Fibroblast of skin of left quadriceps (primary cell): ENCODE results near the gene ZNF710.
"Not testable (repeated sequence)": the region's sequence is repeated elsewhere in the genome, so short reads cannot be mapped to it uniquely, and the experiment has no call there.

Source experiments
- DNase-seq, 2 experiments: peaks; one replicate each; pipeline ENCODE4 v3.0.0-alpha.2; 2013; ENCODE audit warnings: low read depth in 2 of 2

Gene ZNF710, protein sequence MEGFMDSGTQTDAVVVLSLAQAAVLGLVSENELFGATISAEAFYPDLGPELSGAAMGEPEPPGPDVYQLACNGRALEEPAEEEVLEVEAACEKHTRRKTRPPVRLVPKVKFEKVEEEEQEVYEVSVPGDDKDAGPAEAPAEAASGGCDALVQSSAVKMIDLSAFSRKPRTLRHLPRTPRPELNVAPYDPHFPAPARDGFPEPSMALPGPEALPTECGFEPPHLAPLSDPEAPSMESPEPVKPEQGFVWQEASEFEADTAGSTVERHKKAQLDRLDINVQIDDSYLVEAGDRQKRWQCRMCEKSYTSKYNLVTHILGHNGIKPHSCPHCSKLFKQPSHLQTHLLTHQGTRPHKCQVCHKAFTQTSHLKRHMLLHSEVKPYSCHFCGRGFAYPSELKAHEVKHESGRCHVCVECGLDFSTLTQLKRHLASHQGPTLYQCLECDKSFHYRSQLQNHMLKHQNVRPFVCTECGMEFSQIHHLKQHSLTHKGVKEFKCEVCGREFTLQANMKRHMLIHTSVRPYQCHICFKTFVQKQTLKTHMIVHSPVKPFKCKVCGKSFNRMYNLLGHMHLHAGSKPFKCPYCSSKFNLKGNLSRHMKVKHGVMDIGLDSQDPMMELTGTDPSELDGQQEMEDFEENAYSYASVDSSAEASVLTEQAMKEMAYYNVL

DNA sequence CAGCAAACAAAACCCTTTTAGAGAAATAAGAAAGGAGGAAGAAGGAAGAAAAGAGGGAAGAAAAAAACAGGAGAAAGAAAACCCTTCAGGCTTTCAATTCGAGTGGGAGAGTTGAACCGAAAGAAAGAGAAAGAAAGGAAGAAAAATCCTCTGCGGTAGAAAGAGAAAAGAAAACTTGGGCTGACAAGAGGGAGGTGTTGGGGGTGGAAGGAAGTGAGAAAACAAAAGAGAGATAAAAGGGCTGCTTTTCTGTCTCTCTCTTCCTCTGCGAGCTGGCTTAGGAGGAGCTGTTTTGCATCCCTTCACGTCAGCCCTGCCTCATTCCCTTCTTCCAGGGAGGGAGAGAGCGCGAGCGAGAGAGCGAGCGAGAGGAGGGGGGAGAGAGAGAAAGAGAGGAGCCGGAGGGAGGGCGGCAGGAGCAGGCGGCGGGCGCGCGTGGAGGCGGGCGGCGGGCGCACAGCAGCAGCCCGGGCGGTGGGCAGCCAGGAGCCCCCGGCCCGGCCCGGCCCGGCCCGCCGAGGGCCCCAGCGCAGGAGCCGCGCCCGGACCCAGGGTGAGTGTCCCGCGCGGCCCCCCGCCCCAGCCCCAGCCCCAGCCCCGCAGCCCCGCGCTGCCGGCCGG, at the start of gene ZNF710:
Gene ZNF710 (plus strand): TSS at position 263 of the 621 bp plus-strand sequence. CDS start 65,814 bp downstream, outside the sequence.
- peak in 1 of 2 experiments; percentile 56 for DNase-seq

DNA sequence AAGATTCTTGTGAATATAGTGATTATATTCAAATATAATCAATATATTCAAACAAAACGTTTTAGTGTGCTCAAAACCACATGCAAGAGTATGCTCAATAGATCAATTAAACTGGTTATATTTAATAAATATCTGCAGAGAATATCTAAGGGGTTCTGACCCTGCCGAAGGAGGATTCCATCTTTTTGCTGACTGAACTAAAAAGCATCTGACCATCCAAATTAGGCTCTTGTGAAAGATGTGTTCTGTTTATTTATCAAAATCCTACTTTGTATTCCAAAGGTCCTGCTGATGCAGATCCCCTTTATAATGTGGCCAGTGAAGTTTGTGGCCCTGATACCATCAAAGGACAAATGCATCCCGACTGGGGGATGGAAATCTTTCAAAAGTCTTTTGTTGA, 46.6 kb upstream of the ZNF710 start:
- no peak for DNase-seq

DNA sequence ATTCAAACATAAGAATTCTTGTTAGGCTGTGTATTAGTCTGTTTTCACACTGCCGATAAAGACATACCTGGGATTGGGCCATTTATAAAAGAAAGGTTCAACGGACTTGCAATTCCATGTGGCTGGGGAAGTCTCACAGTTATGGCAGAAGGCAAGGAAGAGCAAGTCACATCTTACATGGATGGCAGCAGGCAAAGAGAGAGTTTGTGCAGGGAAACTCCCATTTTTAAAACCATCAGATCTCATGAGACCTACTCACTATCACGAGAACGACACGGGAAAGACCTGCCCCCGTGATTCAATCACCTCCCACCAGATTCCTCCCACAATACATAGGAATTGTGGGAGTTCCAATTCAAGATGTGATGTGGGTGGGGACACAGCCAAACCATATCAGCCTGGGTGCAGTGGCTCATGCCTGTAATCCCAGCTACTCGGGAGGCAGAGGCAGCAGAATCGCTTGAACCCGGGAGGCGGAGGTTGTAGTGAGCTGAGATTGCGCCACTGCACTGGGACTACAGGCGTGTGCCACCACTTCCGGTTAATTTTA, 45.6 kb upstream of the ZNF710 start:
- not testable (repeated sequence) for DNase-seq

DNA sequence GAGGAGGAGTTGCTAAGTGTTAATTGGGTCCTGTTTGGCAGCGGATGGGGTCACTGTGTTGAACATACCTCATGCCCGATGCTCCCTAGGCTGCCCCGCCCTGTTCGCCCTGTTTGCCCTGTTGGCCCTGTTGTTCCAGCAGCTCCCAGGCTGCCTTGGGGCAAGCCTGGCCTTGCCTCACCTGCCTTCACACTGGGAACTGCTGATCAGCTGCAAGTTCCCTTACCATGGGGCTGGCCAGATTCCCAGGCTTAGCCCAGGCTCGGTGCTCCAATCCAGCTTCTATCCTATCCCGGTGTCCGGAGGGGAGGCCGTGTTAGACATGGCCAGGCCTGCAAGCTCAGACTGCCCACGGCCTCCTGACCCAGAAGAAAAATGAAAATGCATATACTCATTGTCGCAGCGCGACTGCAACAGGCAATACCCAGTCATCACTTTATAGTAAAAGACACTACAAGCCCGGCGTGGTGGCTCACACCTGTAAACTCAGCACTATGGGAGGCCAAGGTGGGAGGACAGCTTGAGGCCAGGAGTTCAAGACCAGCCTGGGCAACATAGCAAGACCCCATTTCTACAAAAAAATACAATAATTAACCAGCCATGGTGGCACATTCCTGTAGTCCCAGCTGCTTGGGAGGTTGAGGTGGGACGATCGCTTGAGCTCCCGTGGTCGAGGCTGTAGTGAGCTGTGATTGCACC, 42.9 kb upstream of the ZNF710 start:
- DNase-seq: no peak

DNA sequence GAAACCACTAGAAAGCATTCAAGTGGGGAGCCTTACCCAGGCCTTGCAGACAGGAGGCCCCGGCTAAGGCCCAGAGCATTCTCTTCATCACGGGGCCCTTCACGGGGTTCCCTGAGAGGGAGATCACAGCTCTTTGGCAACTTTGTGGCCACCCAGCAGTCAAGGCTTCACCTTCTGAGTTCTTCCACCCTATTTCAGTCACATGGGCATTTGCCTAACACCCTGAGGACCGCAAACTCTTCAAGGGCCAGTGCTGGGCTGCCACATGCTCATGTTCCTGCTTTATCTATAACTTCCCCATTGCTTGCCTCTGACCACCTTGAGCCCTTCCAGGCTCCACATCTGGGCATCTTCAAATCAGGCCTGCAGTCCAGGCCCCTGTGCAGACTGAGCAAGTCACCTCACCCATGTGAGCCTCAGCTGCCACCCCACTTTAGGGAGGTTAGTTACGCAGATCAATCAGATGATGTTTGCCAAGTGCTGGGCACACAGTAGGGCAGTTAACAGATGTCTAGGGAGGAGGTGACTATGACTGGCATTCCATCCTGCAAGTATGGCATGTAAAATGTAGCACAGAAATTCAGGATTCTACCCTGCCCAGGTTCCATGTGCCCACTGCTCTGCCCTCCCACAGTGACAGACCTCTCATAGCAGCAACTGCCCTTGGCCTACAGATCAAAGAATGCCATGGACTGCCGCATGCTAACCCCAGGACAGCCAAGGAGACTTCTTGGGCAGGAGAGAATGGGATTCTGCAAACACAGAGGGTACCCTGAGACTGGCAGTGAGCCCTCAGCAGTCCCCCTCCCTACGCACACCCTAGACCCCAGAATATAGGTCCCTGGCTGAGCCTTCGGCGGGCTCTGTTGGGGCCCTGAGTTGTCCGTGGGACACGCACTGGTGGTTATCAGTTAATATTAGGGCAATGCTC, 37.6 kb upstream of the ZNF710 start:
- no peak for DNase-seq

DNA sequence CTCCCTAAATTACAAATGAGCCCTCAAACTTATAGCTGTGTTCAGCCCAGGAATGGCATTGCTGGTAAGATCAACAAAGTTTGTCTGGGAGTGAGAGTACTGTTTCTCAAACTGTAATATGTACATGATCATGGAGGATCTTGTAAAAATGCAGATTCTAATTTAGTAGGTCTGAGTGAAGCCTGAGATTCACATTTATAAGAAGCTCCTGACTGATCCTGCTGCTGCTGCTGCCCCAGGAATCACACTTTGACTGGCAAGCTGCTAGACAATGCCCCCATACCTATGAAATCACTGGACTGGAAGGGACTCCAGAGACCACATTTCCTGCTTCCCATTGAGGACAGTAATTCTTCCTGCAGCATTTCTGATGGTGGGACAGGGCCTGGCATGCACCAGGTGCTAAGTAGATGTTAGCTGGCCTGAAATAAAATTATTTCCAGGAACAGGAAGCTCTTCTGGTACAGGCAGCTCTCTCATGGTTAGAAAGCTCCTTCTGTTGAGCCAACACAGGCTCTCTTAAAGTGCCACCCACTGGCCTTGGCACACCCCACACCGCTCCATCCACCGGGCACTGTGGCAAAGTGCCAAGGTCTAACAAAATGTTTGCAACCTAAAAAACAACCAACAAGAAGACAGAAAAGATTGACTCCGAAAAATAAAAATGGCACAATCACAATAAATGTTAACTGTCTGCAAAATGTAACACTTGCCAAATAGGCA, 36.7 kb upstream of the ZNF710 start:
- no peak for DNase-seq

DNA sequence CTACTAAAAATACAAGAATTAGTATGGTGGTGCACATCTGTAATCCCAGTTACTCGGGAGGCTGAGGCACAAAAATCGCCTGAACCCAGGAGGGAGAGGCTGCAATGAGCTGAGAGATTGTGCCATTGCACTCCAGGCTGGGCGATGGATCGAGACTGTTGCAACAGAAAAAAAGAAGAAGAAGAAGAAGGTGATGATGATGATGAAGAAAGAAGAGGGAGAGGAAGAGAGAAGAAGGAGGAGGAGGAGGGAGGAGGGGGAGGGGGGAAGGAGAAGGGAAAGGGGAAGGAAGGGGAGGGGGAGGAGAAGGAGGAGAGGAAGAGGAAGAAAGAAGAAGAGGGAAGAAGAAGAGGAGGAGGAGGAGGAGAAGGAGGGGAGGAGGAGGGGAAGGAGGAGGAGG, 33.2 kb upstream of the ZNF710 start:
- DNase-seq: no peak

DNA sequence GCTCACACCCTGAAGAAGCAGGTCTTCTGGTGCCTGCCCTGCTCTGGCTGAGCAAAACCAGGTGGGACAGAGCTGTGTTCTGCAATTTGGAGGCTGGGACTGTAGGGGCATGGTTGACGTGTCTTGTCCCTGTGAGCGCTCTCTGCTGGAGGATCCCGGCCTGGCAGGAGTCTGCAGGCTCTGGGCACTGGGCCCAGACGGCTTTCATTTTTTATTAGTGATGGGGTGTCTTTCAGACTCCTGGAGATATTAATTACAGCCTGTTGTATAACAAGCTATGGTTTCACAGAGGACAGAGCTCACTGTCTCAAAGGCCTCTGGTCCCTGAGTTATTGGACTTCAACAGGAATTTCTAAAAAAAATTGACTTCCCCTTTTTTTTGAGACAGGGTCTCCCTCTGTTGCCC, 29.5 kb upstream of the ZNF710 start:
- DNase-seq: peak; percentile 20 to 34

DNA sequence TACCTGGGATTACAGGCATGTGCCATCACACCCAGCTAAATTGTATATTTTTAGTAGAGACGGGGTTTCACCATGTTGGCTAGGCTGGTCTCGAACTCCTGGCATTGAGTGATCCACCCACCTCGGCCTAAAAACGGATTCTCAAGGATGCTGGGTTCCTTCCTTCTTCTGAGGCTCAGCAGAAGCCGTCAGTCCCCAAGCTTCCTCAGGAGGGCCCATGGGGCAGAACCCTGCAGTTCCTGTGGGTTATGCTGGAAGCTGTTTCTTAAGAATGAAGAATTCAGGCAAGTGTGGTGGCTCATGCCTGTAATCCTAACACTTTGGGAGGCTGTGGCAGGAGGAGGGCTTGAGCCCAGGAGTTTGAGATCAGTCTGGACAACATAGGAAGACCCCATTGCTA, 29.0 kb upstream of the ZNF710 start:
- no peak for DNase-seq

DNA sequence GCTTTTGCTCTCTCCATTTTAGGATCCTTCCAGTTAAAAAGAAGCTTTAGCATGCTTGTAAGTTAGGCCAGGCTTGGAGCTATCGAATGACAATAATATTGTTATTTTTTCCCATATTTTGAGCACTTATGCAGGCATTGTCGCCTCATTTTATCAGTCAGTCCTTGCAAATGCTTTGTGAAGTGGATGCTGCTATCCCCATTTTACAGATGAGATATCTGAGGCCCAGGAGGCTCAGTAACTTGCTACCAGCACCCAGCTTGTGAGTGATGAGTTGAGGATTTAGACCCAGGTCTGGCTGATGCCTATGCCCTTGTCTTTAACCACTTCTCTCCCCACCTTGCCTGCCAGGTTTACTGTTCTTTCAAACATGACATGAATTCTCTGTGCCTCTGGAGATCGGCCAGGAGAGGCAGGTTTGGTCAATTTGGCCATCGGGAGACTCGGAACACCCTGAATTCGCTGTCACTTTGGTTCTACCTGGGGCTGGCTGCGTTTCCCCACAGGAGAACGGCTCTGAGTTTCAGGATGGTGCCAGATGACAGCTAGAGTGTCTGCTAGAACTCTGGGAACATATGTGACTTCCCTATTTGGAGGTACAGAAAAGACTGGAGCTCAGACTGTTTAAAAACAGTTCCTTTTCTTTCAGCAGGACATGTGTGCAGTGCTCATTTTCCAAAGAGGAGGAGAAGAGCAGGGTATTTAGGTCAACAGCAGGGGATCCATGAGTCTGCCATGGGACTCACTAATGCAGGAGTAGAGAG, 25.5 kb upstream of the ZNF710 start:
- DNase-seq: no peak

DNA sequence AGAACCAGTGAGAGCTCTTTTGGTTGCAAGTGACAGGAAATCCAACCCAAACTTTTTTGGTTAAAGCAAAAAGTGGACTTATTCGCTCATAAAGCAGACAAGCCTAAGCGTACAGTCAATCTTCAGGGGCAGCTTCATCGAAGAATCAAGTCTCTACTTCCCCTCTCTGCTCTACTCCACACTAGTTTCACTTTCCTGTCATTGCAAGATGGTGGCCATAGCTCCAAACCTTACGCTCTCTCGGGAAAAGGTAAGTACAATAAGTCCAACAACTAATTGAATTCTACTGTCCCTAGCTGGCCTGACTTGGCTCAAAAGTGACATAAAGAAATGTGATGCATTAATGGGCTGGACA, 24.9 kb upstream of the ZNF710 start:
- DNase-seq: no peak

DNA sequence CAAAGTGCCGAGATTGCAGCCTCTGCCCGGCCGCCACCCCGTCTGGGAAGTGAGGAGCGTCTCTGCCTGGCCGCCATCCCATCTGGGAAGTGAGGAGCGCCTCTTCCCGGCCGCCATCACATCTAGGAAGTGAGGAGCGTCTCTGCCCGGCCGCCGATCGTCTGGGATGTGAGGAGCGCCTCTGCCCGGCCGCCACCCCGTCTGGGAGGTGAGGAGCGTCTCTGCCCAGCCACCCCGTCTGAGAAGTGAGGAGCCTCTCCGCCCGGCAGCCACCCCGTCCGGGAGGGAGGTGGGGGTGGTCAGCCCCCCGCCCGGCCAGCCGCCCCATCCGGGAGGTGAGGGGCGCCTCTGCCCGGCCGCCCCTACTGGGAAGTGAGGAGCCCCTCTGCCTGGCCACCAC, 23.3 kb upstream of the ZNF710 start:
- DNase-seq: not testable (repeated sequence)

DNA sequence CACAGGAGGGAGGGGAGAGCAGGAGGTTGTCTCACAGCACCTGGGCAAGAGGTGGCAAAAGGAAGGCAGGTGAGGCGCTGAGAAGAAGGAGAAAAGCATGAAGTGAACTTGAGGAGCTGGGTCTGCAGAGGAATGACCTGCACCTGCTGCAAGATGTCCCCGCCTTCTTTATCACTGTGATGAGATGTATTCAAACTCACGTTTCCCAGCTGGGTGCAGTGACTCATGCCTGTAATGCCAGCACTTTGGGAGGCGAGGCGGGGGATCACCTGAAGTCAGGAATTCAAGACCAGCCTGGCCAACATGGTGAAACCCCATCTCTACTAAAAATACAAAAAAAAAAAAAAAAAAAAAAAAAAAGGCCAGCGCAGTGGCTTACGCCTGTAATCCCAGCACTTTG, 22.2 kb upstream of the ZNF710 start:
- no peak for DNase-seq

DNA sequence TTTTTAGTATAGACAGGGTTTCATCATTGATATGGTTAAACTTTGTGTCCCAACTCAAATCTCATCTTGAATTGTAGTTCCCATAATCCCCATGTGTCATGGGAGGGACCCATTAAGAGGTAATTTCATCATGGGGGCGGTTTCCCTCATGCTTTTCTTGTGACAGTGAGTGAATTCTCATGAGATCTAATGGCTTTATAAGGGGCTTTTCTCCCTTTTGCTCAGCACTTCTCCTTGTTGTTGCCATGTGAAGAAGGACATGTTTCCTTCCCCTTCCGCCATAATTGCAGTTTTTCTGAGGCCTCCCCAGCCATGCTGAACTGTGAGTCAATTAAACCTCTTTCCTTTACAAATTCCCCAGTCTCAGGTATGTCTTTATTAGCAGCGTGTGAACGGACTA, 20.2 kb upstream of the ZNF710 start:
- DNase-seq: no peak

DNA sequence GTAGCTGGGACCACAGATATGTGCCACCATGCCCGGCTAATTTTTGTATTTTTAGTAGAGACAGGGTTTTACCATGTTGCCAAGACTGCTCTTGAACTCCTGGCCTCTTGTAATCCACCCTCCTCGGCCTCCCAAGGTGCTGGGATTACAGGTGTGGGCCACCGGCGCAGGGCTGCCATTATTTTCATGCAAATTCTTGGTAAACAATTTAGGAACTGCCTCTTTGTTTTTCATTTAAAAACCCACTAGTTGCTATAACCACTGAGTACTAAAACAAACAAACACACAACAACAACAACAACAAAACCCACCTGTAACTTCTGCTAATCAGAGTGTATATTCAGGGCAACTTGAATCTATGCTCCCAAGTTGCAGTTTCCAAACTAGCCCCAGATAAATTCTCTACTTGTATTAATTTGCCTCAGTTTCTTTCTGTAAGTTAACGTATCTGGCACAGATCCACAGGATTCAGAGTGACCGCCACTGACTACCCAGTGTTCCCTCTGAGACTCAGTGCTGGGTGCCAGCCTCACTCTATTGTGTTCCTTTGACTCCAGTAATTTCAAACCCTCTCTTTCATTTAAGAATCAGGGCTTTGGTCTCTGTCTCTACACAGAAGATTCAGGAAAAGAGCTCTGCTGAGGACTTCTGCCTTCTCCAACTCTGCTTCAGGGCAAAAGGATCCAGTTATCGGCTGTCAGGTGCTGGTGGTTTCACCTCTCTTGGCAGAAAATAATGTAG, 18.6 kb upstream of the ZNF710 start:
- no peak for DNase-seq

DNA sequence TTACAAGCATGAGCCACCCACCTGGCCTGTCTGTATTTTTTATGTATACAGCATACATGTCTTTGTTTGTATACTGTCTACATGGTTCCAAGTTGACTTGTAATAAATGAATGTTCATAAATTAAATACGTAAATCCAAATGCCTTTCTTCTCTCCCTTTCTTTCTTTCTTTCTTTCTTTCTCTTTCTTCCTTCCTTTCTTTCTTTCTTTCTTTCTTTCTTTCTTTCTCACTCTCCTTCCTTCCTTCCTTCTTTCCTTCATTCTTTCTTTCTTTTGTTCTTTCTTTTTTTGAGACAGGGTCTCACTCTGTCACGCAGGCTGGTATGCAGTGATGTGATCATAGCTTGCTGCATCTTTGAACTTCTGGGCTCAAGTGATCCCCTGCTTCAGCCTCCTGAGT, 17.1 kb upstream of the ZNF710 start:
- DNase-seq: no peak

DNA sequence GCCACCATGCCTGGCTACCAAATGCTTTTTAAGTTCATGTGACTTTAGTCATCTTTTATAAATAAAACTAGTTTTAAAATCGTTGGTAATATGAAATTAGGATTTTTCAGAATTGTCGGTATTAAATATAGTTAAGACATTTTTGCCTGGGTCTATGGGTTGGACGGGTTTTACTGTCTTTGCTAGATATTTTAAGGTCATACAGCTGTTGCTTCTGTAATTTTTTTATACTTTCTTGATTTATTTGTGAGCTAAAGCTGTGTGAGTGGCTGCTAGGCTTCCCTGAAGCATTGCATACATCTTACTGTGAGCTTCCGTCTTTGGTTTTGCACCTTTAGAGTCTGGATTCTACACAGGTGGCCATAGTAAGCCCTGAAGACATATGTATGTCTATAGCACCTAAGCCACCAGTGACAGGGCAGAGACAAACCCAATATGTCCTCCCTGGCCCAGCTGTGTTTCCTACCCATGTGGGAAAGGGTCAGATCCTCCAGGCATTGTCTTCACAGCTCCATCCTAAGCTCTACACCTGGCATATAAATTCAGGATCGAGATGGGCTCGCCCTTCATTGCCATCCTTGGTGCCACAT, 16.6 kb upstream of the ZNF710 start:
- DNase-seq: no peak

DNA sequence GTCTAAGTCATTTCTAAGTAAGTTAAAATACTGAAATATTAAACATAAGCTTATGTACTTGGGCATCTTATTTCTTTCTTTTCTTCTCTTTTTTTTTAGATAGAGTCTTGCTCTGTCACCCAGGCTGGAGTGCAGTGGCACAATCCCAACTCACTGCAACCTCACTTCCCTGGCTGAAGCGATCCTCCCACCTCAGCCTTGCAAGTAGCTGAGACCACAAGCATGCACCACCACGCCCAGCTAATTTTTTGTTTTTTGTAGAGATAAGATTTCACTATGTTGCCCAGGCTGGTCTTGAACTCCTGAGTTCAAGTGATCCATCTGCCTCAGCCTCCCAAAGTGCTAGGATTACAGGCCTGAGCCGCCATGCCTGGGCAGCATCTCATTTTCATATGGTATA, 16.0 kb upstream of the ZNF710 start:
- DNase-seq: no peak
